Kidney epithelial cell (primary cell): ENCODE measurements around the gene SMOC1. TPM values are rescaled to one million over a fixed set of nuclear protein-coding genes. Genes with fewer than 3 reads are reported as not detected.

ENCODE experiments used
- DNase-seq: peaks from one replicate; pipeline ENCODE4 v3.0.0-alpha.2; 2010; ENCODE audit warnings: low read depth
- H3K27me3 ChIP-seq: 2 replicates; pipeline ENCODE4 v1.6.0; 2011; ENCODE audit warnings: low read length; ENCODE audit not compliant: control insufficient read depth, insufficient read depth
- H3K36me3 ChIP-seq: 2 replicates; pipeline ENCODE4 v1.5.1; 2011; ENCODE audit warnings: low read length; ENCODE audit not compliant: control insufficient read depth, insufficient read depth
- H3K4me3 ChIP-seq: 2 replicates; pipeline ENCODE4 v1.5.1; 2011; ENCODE audit warnings: low read depth, mild to moderate bottlenecking, control low read depth, low read length
- CTCF ChIP-seq: IDR thresholded peaks from 2 replicates; pipeline ENCODE4 v1.5.1; 2011; ENCODE audit warnings: mild to moderate bottlenecking, moderate library complexity, low read length, control low read depth, inconsistent platforms; ENCODE audit not compliant: insufficient read depth, poor library complexity, severe bottlenecking
- total RNA-seq: library from RNA; depleted of rRNA; stranded (reverse); fragments of >200 nt; gene quantifications from 2 replicates; pipeline ENCODE4 v1.2.3, GENCODE V29; 2015

SMOC1 gene
- total RNA-seq, 1 donor from 2014 or later, result 2.7 TPM

GRCh38 chr14:69868363-69868963 is 10.8 kb upstream of the SMOC1 start:
- no peak for DNase-seq
- Histone ChIP-seq H3K27me3 (no peaks in the 10 kb centered on the region), H3K4me3 (no peak overlapping the region), H3K36me3 (no peaks in the 10 kb centered on the region)
- no peak for TF ChIP-seq CTCF

DNA sequence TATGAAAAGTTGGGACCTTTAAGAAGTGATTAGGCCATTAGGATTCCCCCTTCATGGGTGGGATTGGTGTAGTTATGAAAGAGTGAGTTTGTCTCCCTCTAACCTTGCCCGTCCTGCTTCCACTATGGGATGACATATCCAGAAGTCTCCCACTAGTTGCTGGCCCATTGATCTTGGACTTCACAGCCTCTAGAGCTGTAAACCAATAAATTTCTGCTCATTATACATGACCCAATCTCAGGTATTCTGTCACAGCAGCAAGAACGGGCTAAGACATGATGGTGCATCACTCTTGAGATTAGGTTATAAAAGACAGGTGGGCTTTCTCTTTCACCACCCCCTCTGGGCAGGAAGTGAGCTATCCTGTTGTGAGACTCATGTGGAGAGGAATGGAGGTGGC is 8.6 kb upstream of the SMOC1 start:
- no peak for TF ChIP-seq CTCF
- Histone ChIP-seq H3K27me3 (no peaks in the 10 kb centered on the region), H3K36me3 (no peaks in the 10 kb centered on the region), H3K4me3 (no peak overlapping the region)
- DNase-seq, result no peak

DNA sequence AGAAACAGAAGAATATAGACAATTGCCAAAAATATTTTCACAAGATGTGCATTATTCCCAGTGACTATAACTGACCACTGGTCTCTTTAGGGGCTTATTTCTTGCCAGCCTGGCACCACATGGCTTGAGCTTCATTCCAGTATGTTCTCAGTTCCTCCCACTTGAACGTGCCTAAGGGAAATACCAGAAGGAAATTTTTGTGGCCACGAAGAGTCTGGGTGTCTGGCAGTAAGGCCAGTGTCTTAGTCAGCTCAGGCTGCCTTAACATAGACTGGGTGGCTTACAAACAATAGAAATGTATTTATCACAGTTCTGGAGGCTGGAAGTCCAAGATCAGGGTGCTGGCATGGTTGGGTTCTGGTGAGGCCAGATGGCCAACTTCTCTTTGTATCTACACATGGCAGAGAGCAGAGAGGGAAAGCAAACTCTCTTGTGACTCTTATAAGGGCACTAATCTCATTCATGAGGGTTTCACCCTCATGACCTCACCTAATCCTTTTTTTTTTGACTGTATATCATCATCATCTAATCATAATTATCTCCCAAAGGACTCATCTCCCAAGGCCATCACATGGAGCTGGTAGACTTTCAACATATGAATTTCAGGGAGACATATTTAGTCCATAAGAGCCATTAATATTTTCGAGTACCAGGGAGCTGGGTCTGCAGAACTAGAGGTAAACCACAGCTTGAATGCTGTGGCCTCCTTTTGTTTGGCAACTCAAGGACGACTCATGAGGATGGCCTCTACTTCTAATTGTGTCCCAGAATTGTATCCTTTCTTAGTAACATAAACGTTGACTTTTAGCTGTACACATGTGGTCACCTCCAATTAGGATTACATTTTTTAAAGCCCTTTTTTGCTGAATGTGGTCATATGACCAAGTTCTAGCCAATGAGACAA is 5.1 kb upstream of the SMOC1 start:
- Histone ChIP-seq H3K27me3 (peaks cover 17% of the 10 kb centered on the region), H3K36me3 (no peaks in the 10 kb centered on the region), H3K4me3 (no peak overlapping the region)
- DNase-seq, result no peak
- TF ChIP-seq CTCF, result no peak

- Histone ChIP-seq H3K27me3 (peaks cover 39% of the 10 kb centered on the region), H3K4me3 (no peak overlapping the region), H3K36me3 (no peaks in the 10 kb centered on the region)
- DNase-seq, result no peak
- TF ChIP-seq CTCF, result no peak
Observed at GRCh38 chr14:69876221-69876847, 2.9 kb upstream of the SMOC1 start.

DNA sequence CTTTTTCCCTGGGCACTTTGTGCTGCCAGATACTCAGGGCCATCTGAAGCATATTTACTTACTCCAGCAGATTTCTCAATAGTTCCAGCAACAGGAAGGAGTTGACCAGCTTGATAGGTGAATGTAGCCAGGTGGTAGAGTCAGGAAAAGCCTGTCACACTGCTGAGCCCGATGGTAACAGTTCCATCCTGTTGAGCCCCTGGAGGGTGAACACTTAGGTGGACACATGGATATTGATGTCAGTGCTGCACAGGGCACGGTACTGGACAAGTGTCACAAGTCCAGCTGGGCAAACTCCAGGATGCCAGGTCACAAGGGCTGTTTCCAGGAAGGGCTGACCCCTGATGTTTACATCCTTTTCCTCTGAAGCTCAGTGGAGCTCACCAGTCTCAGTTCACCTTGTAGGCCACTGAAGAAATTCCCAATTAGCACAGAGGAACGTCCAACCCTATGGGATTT is 2.3 kb upstream of the SMOC1 start:
- no peak for TF ChIP-seq CTCF
- H3K36me3 ChIP-seq, result no peaks in the 10 kb centered on the region
- peaks cover 44% of the 10 kb centered on the region for H3K27me3 ChIP-seq
- no peak for DNase-seq
- no peak overlapping the region for H3K4me3 ChIP-seq
